Loucy (cell line): ENCODE data around the gene GRK3.
A peak's percentile ranks its signal among the peaks of the same experiment; 100 is the strongest.

ENCODE experiments used
- H2AFZ ChIP-seq: fragments of 200-600 bp; sonication (generic); 2 replicates; pipeline ENCODE4 v1.6.0; 2016; ENCODE audit warnings: antibody characterized with exemption, mild to moderate bottlenecking, low read length, moderate library complexity
- H3F3A ChIP-seq: fragments of 200-600 bp; 2 replicates; pipeline ENCODE4 v1.6.0; 2016; ENCODE audit warnings: antibody characterized with exemption, low read depth, mild to moderate bottlenecking
- H3K27me3 ChIP-seq: fragments of 200-600 bp; sonication (generic); 2 replicates; pipeline ENCODE4 v1.6.1; 2014; ENCODE audit warnings: low read length, mild to moderate bottlenecking; ENCODE audit not compliant: insufficient read depth, poor library complexity, severe bottlenecking
- H3K36me3 ChIP-seq: fragments of 200-600 bp; sonication (generic); 2 replicates; pipeline ENCODE4 v1.6.1; 2016; ENCODE audit warnings: low read length; ENCODE audit not compliant: insufficient read depth
- H3K4me1 ChIP-seq: fragments of 200-600 bp; sonication (generic); 2 replicates; pipeline ENCODE4 v1.5.1; 2014; ENCODE audit warnings: low read length, mild to moderate bottlenecking; ENCODE audit not compliant: insufficient read depth, poor library complexity, severe bottlenecking
- H3K4me2 ChIP-seq: fragments of 200-600 bp; sonication (generic); 2 replicates; pipeline ENCODE4 v1.6.0; 2014; ENCODE audit warnings: antibody characterized with exemption, low read length, low read depth, mild to moderate bottlenecking; ENCODE audit not compliant: poor library complexity, severe bottlenecking
- H3K4me3 ChIP-seq: fragments of 200-600 bp; sonication (generic); 2 replicates; pipeline ENCODE4 v1.5.1; 2014; ENCODE audit warnings: low read length, mild to moderate bottlenecking, mixed read lengths; ENCODE audit not compliant: poor library complexity, severe bottlenecking
- H3K79me2 ChIP-seq: fragments of 200-600 bp; sonication (generic); 2 replicates; pipeline ENCODE4 v1.6.1; 2014; ENCODE audit warnings: low read length; ENCODE audit not compliant: insufficient read depth
- H3K9ac ChIP-seq: fragments of 200-600 bp; sonication (generic); 2 replicates; pipeline ENCODE4 v1.6.0; 2014; ENCODE audit warnings: mild to moderate bottlenecking, low read depth, low read length, moderate library complexity; ENCODE audit not compliant: poor library complexity, severe bottlenecking
- H3K9me2 ChIP-seq: fragments of 200-600 bp; sonication (generic); replicated peaks from 2 replicates; pipeline ENCODE4 v1.6.1; 2016; ENCODE audit warnings: low read depth, low read length, mixed read lengths
- H3K9me3 ChIP-seq: fragments of 200-600 bp; sonication (generic); 2 replicates; pipeline ENCODE4 v1.6.1; 2014; ENCODE audit warnings: mild to moderate bottlenecking, antibody characterized with exemption, low read length, low read depth; ENCODE audit not compliant: insufficient read depth
- H4K20me1 ChIP-seq: fragments of 200-600 bp; sonication (generic); 2 replicates; pipeline ENCODE4 v1.6.0; 2014; ENCODE audit warnings: antibody characterized with exemption, low read length, mild to moderate bottlenecking; ENCODE audit not compliant: insufficient read depth, poor library complexity, severe bottlenecking
- EZH2phosphoT487 ChIP-seq: fragments of 200-600 bp; IDR thresholded peaks from 2 replicates; pipeline ENCODE4 v1.6.1; 2018; ENCODE audit warnings: antibody characterized with exemption, mild to moderate bottlenecking, moderate library complexity, borderline replicate concordance
- TF ChIP-seq, protein P1 (sequence below): fragments of 200-600 bp; sonication (generic); conservative IDR thresholded peaks from 2 replicates; pipeline ENCODE4 v1.5.1; 2014; ENCODE audit warnings: mild to moderate bottlenecking, antibody characterized with exemption, low read length

The GRK3 gene

DNA sequence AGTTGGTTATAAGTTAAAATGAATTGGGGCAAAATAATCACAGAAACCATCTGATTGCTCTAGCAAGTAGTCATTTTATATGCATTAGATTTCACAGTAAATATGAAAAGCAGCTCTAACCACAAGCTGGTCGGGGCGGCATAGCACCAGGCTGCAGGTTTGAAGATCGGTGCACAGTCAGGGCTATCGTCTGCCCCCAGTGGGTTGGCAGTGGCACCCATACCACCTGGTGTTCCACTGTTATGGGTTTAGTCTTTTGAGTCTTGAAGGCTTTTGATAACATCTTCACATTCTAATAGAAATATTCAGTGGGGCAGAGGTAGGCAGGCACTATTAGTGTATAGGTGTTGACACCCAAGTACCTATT, 62.1 kb downstream of the GRK3 start:
- H3K9me2 ChIP-seq = no peaks in the 10 kb centered on the region
- no peak overlapping the region for H2AFZ ChIP-seq
- peaks cover 8% of the 10 kb centered on the region; the same call in 1 of the 2 replicates for H3F3A ChIP-seq
- no peak overlapping the region for H3K9ac ChIP-seq
- no peak overlapping the region for H3K4me3 ChIP-seq
- peaks cover 45% of the 10 kb centered on the region; the same call in 1 of the 2 replicates for H3K36me3 ChIP-seq
- peaks cover 87% of the 10 kb centered on the region for H4K20me1 ChIP-seq
- H3K4me1 ChIP-seq = peaks cover 20% of the 10 kb centered on the region
- H3K4me2 ChIP-seq = peak overlapping the region; percentile 17
- no peak for TF ChIP-seq EZH2phosphoT487
- TF ChIP-seq, protein P1, sequence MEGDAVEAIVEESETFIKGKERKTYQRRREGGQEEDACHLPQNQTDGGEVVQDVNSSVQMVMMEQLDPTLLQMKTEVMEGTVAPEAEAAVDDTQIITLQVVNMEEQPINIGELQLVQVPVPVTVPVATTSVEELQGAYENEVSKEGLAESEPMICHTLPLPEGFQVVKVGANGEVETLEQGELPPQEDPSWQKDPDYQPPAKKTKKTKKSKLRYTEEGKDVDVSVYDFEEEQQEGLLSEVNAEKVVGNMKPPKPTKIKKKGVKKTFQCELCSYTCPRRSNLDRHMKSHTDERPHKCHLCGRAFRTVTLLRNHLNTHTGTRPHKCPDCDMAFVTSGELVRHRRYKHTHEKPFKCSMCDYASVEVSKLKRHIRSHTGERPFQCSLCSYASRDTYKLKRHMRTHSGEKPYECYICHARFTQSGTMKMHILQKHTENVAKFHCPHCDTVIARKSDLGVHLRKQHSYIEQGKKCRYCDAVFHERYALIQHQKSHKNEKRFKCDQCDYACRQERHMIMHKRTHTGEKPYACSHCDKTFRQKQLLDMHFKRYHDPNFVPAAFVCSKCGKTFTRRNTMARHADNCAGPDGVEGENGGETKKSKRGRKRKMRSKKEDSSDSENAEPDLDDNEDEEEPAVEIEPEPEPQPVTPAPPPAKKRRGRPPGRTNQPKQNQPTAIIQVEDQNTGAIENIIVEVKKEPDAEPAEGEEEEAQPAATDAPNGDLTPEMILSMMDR = no peak
- H3K9me3 ChIP-seq = no peaks in the 10 kb centered on the region
- peaks cover 99% of the 10 kb centered on the region for H3K79me2 ChIP-seq
- H3K27me3 ChIP-seq = no peaks in the 10 kb centered on the region

DNA sequence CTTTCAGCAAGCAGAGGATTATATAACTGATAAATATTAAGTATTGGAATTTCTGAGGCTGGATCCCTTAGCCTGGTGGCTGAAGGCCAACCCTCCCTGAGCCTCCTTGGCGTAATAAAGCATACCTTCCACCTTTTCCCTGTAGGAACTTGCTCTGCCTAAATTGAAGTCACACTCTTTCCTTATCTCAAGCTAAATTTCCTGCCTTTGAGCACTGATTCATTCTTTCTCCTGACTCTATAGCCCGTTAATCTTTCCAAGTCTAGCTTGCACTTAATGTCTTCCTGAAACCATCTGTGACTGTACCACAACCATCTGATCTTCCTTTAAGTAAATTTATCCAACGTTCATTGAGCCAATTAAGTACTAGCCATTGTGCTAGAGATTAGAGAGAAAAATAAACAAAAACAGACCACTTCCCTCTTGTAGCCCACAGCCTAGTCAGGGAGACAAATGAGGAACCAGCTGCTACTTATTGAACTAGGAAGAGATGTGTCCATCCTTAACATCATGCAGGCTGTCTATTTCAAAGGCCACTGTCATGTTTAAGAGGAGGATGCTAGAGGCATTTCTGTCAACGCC, 62.9 kb downstream of the GRK3 start:
- H3K9ac ChIP-seq = no peak overlapping the region

DNA sequence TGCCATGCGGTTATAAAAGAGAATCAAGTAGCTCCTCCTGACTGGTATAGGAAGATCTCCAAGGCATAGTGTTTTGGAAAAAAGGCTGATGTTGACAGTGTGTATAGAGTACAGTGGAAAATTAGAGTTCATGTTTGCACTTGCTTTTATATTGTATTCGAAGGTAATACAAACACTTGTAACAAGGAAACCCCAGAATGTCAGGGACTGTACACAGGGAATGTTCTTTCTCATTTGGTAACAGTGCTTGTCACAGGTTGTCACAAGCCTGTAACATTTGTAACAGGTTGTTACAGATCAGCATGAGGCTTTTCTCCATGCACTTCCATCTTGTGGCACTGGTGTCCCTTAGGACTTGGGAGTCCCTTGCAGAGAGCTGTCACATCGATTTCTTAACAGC, 64.0 kb downstream of the GRK3 start:
- TF ChIP-seq, protein P1 = no peak
- no peak for TF ChIP-seq EZH2phosphoT487
- Histone ChIP-seq H3F3A (peaks cover 8% of the 10 kb centered on the region; the same call in 1 of the 2 replicates), H3K27me3 (no peaks in the 10 kb centered on the region), H2AFZ (no peak overlapping the region), H3K79me2 (peaks cover 99% of the 10 kb centered on the region), H3K36me3 (peaks cover 33% of the 10 kb centered on the region; the same call in 1 of the 2 replicates), H3K4me1 (peaks cover 20% of the 10 kb centered on the region), H4K20me1 (peaks cover 85% of the 10 kb centered on the region), H3K4me2 (no peak overlapping the region), H3K9me2 (no peaks in the 10 kb centered on the region), H3K4me3 (no peak overlapping the region), H3K9me3 (no peaks in the 10 kb centered on the region), H3K9ac (no peak overlapping the region)

More for the DNA sequence above, 62.9 kb downstream of the GRK3 start:
- Histone ChIP-seq H3K4me1 (peaks cover 20% of the 10 kb centered on the region), H3K79me2 (peaks cover 99% of the 10 kb centered on the region), H3F3A (peaks cover 8% of the 10 kb centered on the region; the same call in 1 of the 2 replicates), H3K9me3 (no peaks in the 10 kb centered on the region), H4K20me1 (peaks cover 87% of the 10 kb centered on the region), H3K9me2 (no peaks in the 10 kb centered on the region), H2AFZ (no peak overlapping the region), H3K4me2 (peak overlapping the region; percentile 17), H3K27me3 (no peaks in the 10 kb centered on the region), H3K36me3 (peaks cover 42% of the 10 kb centered on the region; the same call in 1 of the 2 replicates), H3K4me3 (no peak overlapping the region)
- TF ChIP-seq, protein P1 = no peak
- TF ChIP-seq EZH2phosphoT487 = no peak
